Umbilical cord (tissue), 1 donor: Measurements from ENCODE around the gene KLB. TPM values are rescaled to one million over a fixed set of nuclear protein-coding genes. Genes with fewer than 3 reads are reported as not detected.

Experiments
- total RNA-seq: library from RNA; depleted of rRNA; stranded (reverse); fragments of >200 nt; gene quantifications from one replicate; pipeline ENCODE4 v1.2.3, GENCODE V29; 2014; ENCODE audit warnings: low replicate concordance; ENCODE audit not compliant: insufficient read depth

The KLB gene
- total RNA-seq, 1 donor from 2014 or later: 1.4 TPM

Other genes starting within 250 kb of the KLB start
- 106 TPM for gene WDR19, start 224.4 kb upstream of the KLB start, total RNA-seq
- gene RFC1, start 40.6 kb upstream of the KLB start, total RNA-seq: 45.5 TPM
- 3,054 TPM for gene RPL9, start 52.0 kb downstream of the KLB start, total RNA-seq
- gene LIAS, start 52.1 kb downstream of the KLB start, total RNA-seq: 20.5 TPM
- gene UGDH, start 120.5 kb downstream of the KLB start, total RNA-seq: 77.5 TPM
- 34.4 TPM for gene SMIM14, start 231.9 kb downstream of the KLB start, total RNA-seq